ENCODE measurements around the gene CHCHD3. TPM values are rescaled to one million over a fixed set of nuclear protein-coding genes. Genes with fewer than 3 reads are reported as not detected.

Gene CHCHD3
- total RNA-seq, 2 donors from 2014 or later, result 36.1 to 43.0 TPM

DNA sequence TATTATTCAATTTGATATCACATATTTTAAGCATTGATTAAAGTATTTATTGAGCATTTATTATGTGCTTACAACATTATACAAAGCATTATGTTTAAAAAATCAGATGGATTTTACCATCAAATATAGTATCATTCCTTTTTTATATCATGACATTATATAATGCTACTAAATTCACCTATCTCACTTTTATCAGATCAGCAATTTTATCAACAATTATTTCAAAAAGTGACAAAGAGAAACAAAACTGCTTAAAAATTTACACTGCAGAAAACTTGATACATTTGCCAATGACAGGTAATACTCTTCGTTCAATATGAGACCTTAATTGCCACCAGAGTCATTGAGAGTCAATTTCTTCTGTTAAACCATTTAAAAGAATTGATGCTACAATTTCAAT lies 82.0 kb downstream of the CHCHD3 start:
- no peaks in the 10 kb centered on the region for H3K36me3 ChIP-seq

DNA sequence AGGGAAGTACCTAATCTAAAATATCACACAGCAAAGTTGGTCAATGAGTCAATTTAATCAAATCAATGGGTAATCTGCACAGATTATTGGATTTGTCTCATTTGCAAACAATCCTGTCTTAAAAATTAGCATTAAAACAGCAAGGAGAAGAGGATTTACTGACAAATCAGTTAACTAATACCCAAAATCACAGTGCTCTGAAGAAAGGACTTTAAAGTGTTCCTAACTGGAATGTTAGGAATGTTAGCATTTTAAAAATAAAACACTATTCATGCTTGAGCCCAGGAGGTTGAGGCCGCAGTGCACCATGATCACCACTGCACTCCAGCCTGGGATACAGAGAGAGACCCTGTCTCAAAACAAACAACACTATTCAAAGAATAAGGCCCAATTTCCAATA lies 83.1 kb downstream of the CHCHD3 start:
- TF ChIP-seq, protein P1, sequence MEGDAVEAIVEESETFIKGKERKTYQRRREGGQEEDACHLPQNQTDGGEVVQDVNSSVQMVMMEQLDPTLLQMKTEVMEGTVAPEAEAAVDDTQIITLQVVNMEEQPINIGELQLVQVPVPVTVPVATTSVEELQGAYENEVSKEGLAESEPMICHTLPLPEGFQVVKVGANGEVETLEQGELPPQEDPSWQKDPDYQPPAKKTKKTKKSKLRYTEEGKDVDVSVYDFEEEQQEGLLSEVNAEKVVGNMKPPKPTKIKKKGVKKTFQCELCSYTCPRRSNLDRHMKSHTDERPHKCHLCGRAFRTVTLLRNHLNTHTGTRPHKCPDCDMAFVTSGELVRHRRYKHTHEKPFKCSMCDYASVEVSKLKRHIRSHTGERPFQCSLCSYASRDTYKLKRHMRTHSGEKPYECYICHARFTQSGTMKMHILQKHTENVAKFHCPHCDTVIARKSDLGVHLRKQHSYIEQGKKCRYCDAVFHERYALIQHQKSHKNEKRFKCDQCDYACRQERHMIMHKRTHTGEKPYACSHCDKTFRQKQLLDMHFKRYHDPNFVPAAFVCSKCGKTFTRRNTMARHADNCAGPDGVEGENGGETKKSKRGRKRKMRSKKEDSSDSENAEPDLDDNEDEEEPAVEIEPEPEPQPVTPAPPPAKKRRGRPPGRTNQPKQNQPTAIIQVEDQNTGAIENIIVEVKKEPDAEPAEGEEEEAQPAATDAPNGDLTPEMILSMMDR (IDR thresholded peaks at IDR 0.05), result no peak
- no peaks in the 10 kb centered on the region for H3K36me3 ChIP-seq
- H3K4me3 ChIP-seq, result no peak overlapping the region
- no peaks in the 10 kb centered on the region for H3K27me3 ChIP-seq (replicated peaks; ENCODE audit: insufficient read depth)
- no peak for DNase-seq (ENCODE audit: low spot score)
- H3K4me1 ChIP-seq (ENCODE audit: control insufficient read depth in 1 of 2, low read depth in 2 of 2), result peaks cover 16 to 50% of the 10 kb centered on the region in 2 donors
- no peak for ATAC-seq (ENCODE audit: insufficient number of reproducible peaks, low FRiP score, low read depth)
- H3K9me3 ChIP-seq, result no peaks in the 10 kb centered on the region
- no peak overlapping the region for H3K27ac ChIP-seq

More for the DNA sequence above, 82.0 kb downstream of the CHCHD3 start:
- Histone ChIP-seq H3K9me3 (no peaks in the 10 kb centered on the region), H3K4me1 (ENCODE audit: control insufficient read depth in 1 of 2, low read depth in 2 of 2) (peaks cover 16 to 50% of the 10 kb centered on the region in 2 donors), H3K27ac (no peak overlapping the region), H3K27me3 (replicated peaks; ENCODE audit: insufficient read depth) (no peaks in the 10 kb centered on the region), H3K4me3 (no peak overlapping the region)
- ATAC-seq (ENCODE audit: insufficient number of reproducible peaks, low FRiP score, low read depth) (no peak), DNase-seq (ENCODE audit: low spot score) (no peak)
- TF ChIP-seq, protein P1 (IDR thresholded peaks at IDR 0.05), result no peak

DNA sequence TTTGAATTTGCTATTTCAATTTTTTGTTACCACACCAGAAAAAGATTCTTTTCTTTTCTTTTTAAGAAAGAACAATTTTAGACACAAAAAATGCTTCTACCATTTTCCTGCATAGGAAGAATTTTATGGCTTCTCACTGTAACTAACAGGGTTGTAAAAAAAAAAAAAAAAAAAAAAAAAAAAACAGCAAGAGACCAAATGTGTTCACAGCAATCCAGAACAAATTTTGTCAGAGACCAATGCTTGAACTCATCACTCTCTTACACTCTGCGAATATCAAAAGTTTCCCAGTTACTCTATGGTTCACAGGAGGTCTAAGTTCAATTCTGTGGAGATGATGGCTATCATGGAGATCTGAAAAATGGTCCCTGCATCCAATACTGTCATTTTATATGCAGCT lies 84.4 kb downstream of the CHCHD3 start:
- Histone ChIP-seq H3K4me1 (ENCODE audit: control insufficient read depth in 1 of 2, low read depth in 2 of 2) (peaks cover 10 to 38% of the 10 kb centered on the region in 2 donors), H3K9me3 (no peaks in the 10 kb centered on the region), H3K27me3 (replicated peaks; ENCODE audit: insufficient read depth) (no peaks in the 10 kb centered on the region), H3K4me3 (no peak overlapping the region), H3K27ac (no peak overlapping the region), H3K36me3 (no peaks in the 10 kb centered on the region)
- no peak for ATAC-seq (ENCODE audit: insufficient number of reproducible peaks, low FRiP score, low read depth)
- TF ChIP-seq, protein P1 (IDR thresholded peaks at IDR 0.05), result no peak
- no peak for DNase-seq (ENCODE audit: low spot score)

DNA sequence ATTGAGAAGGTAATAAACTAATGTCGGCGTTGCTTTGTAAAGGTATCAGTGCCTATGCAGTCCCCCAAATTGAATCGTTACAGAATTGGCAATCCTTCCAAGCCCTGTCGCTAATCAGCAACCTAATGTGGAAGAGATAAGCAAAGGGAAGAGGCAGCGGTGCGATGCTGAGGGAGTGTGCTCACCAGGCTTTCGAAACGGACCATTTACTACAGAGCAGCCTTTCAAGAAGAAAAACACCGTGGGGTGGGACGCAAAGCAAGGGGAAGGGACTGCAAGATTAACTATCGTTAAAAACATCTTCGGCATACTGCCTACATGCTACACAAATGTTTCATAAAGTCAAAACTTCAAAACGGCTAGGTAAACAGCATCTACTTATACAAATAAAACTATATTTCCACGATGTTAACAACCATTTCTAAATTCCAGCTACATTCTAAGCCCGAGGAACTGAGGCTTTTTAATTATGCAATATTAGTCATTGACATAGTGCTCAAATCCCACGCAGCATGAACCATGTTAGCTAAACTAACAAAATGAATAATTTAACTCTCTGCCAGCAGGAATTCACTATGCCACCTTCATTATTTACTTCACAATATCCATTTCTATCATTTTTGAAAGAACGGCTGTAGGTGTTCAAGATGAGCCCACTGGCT lies 85.2 kb downstream of the CHCHD3 start:
- Histone ChIP-seq H3K4me1 (ENCODE audit: control insufficient read depth in 1 of 2, low read depth in 2 of 2) (peaks cover 10 to 38% of the 10 kb centered on the region in 2 donors), H3K4me3 (no peak overlapping the region), H3K27me3 (replicated peaks; ENCODE audit: insufficient read depth) (no peaks in the 10 kb centered on the region), H3K27ac (no peak overlapping the region), H3K36me3 (no peaks in the 10 kb centered on the region), H3K9me3 (no peaks in the 10 kb centered on the region)
- DNase-seq (ENCODE audit: low spot score), result no peak
- no peak for ATAC-seq (ENCODE audit: insufficient number of reproducible peaks, low FRiP score, low read depth)
- TF ChIP-seq, protein P1 (IDR thresholded peaks at IDR 0.05), result no peak

DNA sequence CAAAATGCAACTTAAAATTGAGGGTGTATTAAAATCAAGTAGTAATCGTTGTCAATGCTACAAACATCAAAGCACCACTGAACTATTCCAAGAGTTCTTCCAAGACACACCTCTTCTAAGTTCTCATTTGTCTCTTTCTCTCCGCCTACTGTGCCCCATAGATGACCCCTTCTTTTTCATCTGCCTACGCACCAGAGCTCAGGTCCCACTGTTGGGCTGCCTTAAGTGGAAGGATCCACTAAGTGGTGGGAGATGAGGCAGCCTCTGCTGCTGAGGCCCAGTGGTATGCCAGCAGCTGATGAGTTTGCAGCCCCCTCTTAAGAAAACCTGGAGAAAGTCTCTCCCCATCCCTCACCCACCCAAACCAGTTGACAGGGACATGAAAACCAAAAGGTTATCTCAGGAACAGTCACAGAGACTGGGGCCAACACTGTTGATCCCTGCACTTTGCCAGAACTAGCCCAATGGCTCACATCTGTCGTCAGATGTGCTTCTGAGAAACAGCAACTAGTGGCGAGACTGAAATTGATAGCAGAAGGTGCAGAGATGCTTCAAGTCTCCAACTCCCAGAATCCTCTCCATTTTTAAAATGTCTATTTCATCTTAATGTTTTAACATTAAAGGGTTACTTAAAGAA lies 88.4 kb downstream of the CHCHD3 start:
- ATAC-seq (ENCODE audit: insufficient number of reproducible peaks, low FRiP score, low read depth) (no peak), DNase-seq (ENCODE audit: low spot score) (no peak)
- Histone ChIP-seq H3K4me3 (no peak overlapping the region), H3K4me1 (ENCODE audit: control insufficient read depth in 1 of 2, low read depth in 2 of 2) (peaks cover 6 to 19% of the 10 kb centered on the region in 2 donors), H3K36me3 (no peaks in the 10 kb centered on the region), H3K9me3 (no peaks in the 10 kb centered on the region), H3K27me3 (replicated peaks; ENCODE audit: insufficient read depth) (no peaks in the 10 kb centered on the region), H3K27ac (no peak overlapping the region)
- TF ChIP-seq, protein P1 (IDR thresholded peaks at IDR 0.05), result no peak

Data from thoracic aorta (tissue), 2 donors.